ENCODE results near the gene WFDC5. TPM values are rescaled to one million over a fixed set of nuclear protein-coding genes. Genes with fewer than 3 reads are reported as not detected.
A peak's percentile ranks its signal among the peaks of the same experiment; 100 is the strongest.

WFDC5 gene
- total and polyA plus RNA-seq, 9 of the 15 experiments (the other 6 are each of a cell fraction or from before 2014, with no cell fraction given), result not detected

DNA sequence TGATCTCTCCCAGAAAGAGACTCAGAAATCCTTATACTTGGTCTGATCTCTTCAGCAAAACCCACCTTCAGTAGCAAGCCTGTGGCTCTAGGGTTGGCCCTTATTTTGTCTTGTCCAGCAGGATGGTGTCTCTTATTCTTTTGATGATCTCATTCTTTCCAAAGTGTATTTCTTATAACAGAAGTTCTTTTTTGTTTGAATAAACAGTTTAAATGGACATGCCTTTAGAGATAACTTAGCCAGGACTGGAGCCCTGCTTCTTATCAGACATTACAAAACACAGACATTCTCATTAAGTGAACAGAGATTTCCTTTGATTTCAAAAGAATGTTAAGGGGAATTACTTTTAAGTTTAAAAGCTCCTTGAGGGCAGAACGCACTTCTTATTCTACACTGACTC is 45.7 kb downstream of the WFDC5 start (continued):
- TF ChIP-seq, protein P1, sequence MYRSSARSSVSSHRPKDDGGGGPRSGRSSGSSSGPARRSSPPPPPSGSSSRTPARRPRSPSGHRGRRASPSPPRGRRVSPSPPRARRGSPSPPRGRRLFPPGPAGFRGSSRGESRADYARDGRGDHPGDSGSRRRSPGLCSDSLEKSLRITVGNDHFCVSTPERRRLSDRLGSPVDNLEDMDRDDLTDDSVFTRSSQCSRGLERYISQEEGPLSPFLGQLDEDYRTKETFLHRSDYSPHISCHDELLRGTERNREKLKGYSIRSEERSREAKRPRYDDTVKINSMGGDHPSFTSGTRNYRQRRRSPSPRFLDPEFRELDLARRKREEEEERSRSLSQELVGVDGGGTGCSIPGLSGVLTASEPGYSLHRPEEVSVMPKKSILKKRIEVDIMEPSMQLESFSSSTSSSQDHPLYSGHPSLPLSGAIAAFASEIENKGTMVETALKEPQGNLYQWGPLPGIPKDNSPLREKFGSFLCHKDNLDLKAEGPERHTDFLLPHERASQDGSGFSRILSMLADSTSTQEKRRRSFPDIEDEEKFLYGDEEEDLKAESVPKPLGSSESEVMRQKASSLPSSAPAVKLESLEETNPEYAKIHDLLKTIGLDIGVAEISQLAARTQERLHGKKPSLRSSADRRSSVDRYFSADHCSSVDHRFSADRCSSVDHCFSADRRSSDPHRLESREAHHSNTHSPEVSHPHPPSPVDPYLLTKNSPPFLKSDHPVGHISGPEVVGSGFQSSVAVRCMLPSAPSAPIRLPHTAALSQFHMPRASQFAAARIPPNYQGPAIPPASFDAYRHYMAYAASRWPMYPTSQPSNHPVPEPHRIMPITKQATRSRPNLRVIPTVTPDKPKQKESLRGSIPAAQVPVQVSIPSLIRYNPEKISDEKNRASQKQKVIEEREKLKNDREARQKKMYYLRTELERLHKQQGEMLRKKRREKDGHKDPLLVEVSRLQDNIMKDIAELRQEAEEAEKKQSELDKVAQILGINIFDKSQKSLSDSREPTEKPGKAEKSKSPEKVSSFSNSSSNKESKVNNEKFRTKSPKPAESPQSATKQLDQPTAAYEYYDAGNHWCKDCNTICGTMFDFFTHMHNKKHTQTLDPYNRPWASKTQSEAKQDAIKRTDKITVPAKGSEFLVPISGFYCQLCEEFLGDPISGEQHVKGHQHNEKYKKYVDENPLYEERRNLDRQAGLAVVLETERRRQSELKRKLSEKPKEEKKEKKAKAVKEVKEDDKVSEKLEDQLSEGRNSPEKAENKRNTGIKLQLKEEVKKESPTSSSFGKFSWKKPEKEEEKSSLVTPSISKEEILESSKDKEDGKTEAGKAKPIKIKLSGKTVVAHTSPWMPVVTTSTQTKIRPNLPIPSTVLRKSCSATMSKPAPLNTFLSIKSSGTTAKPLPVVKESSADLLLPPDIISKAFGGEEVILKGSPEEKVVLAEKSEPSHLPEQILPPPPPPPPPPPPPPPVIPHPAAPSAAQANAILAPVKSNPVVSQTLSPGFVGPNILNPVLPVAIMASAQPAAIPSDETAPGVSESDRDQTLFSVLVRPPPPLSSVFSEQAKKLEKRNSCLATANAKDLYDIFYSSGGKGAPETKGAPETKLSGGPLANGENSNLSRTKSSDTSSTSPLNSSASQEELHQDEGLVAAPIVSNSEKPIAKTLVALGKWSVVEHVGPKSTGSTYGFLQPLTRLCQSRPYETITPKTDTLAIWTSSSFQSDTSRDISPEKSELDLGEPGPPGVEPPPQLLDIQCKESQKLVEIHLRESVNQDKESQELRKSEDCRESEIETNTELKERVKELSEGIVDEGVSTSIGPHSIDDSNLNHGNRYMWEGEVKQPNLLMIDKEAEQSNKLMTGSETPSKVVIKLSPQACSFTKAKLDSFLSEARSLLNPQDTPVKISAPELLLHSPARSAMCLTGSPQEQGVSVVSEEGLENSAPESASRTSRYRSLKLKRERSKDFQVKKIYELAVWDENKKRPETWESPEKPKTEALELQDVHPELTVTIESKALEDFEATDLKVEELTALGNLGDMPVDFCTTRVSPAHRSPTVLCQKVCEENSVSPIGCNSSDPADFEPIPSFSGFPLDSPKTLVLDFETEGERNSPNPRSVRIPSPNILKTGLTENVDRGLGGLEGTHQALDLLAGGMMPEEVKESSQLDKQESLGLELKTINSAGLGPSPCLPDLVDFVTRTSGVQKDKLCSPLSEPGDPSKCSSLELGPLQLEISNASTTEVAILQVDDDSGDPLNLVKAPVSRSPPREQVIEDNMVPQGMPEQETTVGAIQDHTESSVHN (IDR thresholded peaks at IDR 0.05; ENCODE audit: borderline replicate concordance in 1 of 2, low read depth in 1 of 2), result no peak
- no peak for TF ChIP-seq RUNX1 (IDR thresholded peaks at IDR 0.05; ENCODE audit: low read depth)
- no peak for TF ChIP-seq PTBP1 (IDR thresholded peaks at IDR 0.05; ENCODE audit: low read depth, low read length)
- TF ChIP-seq, protein P2, sequence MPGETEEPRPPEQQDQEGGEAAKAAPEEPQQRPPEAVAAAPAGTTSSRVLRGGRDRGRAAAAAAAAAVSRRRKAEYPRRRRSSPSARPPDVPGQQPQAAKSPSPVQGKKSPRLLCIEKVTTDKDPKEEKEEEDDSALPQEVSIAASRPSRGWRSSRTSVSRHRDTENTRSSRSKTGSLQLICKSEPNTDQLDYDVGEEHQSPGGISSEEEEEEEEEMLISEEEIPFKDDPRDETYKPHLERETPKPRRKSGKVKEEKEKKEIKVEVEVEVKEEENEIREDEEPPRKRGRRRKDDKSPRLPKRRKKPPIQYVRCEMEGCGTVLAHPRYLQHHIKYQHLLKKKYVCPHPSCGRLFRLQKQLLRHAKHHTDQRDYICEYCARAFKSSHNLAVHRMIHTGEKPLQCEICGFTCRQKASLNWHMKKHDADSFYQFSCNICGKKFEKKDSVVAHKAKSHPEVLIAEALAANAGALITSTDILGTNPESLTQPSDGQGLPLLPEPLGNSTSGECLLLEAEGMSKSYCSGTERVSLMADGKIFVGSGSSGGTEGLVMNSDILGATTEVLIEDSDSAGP (CRISPR knock-in tag; IDR thresholded peaks at IDR 0.05), result no peak
- no peak for TF ChIP-seq HMGN3 (IDR thresholded peaks at IDR 0.05; ENCODE audit: borderline replicate concordance, extremely low read depth, insufficient read length, low read depth, low read length)
- no peak for TF ChIP-seq MYNN (IDR thresholded peaks at IDR 0.05)
- TF ChIP-seq MYNN (CRISPR knock-in tag; IDR thresholded peaks at IDR 0.05), result no peak
- no peak for TF ChIP-seq LEF1 (IDR thresholded peaks at IDR 0.05)
- no peak for TF ChIP-seq EZH2 (IDR thresholded peaks at IDR 0.05; ENCODE audit: borderline replicate concordance, low read depth, low read length)
- TF ChIP-seq POLR3G (IDR thresholded peaks at IDR 0.05; ENCODE audit: extremely low read depth, insufficient read length, insufficient replicate concordance), result no peak
- TF ChIP-seq PHB (CRISPR knock-in tag; IDR thresholded peaks at IDR 0.05), result no peak
- peak; percentile 34; the same call in 1 of the 2 replicates for TF ChIP-seq CBFA2T2 (conservative IDR thresholded peaks at IDR 0.05)
- TF ChIP-seq, protein P3, sequence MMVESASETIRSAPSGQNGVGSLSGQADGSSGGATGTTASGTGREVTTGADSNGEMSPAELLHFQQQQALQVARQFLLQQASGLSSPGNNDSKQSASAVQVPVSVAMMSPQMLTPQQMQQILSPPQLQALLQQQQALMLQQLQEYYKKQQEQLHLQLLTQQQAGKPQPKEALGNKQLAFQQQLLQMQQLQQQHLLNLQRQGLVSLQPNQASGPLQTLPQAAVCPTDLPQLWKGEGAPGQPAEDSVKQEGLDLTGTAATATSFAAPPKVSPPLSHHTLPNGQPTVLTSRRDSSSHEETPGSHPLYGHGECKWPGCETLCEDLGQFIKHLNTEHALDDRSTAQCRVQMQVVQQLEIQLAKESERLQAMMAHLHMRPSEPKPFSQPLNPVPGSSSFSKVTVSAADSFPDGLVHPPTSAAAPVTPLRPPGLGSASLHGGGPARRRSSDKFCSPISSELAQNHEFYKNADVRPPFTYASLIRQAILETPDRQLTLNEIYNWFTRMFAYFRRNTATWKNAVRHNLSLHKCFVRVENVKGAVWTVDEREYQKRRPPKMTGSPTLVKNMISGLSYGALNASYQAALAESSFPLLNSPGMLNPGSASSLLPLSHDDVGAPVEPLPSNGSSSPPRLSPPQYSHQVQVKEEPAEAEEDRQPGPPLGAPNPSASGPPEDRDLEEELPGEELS (CRISPR knock-in tag; IDR thresholded peaks at IDR 0.05; ENCODE audit: borderline replicate concordance), result no peak
- no peak for TF ChIP-seq MCM3 (IDR thresholded peaks at IDR 0.05)
- no peak for TF ChIP-seq ZNF184 (CRISPR knock-in tag; IDR thresholded peaks at IDR 0.05)
- TF ChIP-seq ZNF696 (CRISPR knock-in tag; conservative IDR thresholded peaks at IDR 0.05), result no peak
- no peak for TF ChIP-seq SAP30 (IDR thresholded peaks at IDR 0.05; ENCODE audit: borderline replicate concordance, insufficient read depth, low read depth, low read length, poor library complexity, severe bottlenecking)

Measured in K562 (cell line).